ENCODE measurements around the gene PRKCA. TPM values are rescaled to one million over a fixed set of nuclear protein-coding genes. Genes with fewer than 3 reads are reported as not detected.
A peak's percentile ranks its signal among the peaks of the same experiment; 100 is the strongest.

The PRKCA gene
- polyA plus RNA-seq, 2 of the 4 experiments (the other 2 are of a cell fraction), result 28.8 to 65.0 TPM

DNA sequence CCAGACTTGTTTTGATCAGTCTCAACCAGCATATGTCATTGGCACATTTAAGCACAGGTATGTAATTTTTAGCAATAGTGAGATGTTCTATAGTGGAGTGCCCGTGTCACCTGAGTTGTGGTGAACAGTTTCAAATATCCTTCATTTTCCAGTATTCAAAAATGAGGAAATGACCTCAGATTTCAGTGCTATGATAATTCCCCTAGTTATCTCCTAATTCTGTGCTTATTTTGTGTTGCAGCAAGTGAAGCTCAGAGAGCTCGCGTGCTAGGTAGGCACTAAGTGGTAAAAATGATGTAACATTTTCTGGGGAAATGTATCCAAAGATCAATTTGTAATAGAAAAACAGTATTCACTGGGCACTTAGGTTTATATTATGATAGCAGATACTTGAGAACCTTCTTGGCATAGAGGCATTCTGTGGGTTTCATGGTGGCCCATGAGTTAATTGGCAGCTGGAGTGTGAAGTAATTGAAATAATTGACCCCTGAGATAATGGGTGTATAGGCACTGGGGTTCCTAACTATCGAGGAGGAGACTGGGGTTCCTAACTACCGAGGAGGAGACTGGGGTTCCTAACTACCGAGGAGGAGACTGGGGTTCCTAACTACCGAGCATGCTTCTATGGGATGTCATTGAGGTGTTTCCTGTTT lies 159.1 kb downstream of the PRKCA start (continued):
- TF ChIP-seq, protein P1, sequence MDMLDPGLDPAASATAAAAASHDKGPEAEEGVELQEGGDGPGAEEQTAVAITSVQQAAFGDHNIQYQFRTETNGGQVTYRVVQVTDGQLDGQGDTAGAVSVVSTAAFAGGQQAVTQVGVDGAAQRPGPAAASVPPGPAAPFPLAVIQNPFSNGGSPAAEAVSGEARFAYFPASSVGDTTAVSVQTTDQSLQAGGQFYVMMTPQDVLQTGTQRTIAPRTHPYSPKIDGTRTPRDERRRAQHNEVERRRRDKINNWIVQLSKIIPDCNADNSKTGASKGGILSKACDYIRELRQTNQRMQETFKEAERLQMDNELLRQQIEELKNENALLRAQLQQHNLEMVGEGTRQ (IDR thresholded peaks at IDR 0.05), result no peak
- no peak for TF ChIP-seq KDM5A (IDR thresholded peaks at IDR 0.05)
- TF ChIP-seq, protein P2, sequence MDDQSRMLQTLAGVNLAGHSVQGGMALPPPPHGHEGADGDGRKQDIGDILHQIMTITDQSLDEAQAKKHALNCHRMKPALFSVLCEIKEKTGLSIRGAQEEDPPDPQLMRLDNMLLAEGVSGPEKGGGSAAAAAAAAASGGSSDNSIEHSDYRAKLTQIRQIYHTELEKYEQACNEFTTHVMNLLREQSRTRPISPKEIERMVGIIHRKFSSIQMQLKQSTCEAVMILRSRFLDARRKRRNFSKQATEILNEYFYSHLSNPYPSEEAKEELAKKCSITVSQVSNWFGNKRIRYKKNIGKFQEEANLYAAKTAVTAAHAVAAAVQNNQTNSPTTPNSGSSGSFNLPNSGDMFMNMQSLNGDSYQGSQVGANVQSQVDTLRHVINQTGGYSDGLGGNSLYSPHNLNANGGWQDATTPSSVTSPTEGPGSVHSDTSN (IDR thresholded peaks at IDR 0.05), result no peak

DNA sequence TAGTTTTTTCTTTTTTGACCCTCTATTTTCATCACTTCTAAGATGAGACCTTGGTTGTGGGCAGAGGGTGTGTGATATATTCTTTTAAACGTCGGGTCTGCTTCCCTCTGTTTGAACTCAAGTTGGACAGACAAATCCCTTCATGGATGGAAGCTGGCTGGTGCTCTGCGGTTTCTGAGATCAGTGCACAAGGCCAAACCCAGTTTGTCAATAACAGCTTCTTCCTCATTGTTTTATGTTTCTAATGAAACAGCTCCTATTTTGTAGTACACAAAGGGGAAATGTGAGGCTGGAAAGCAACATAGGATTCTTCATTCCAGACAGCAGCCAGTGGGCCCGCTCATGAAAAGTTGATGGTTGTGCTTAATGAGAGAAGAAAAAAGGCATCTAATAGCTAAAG lies 159.6 kb downstream of the PRKCA start:
- WGBS (ENCODE audit: missing lambda C conversion rate), result 77% methylated on average over 4 of the region's 4 CpGs
- DNase-seq (ENCODE audit: low read depth in 1 of 2, low spot score in 1 of 2) (no peak), FAIRE-seq (no peak), ATAC-seq (no peak)
- H3K4me3 ChIP-seq, result no peak overlapping the region
- H3K27ac ChIP-seq, result peak overlapping the region; percentile 84 to 91
- H3K4me2 ChIP-seq, result peak overlapping the region; percentile 52
- CTCF ChIA-PET, result interaction anchor here (0.6 to 2.4 kb wide), 4 partner anchors 8 to 737 kb away, joined by 3 to 7 read pairs (median 4); no protein-coding TSS in a partner anchor
- no peak for TF ChIP-seq CHD2 (IDR thresholded peaks at IDR 0.05; ENCODE audit: low read length, partially characterized antibody)
- TF ChIP-seq TP53 (CRISPR knock-in tag; IDR thresholded peaks at IDR 0.05), result no peak
- TF ChIP-seq, protein P3, sequence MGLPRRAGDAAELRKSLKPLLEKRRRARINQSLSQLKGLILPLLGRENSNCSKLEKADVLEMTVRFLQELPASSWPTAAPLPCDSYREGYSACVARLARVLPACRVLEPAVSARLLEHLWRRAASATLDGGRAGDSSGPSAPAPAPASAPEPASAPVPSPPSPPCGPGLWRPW (IDR thresholded peaks at IDR 0.05), result no peak
- TF ChIP-seq, protein P2 (IDR thresholded peaks at IDR 0.05), result no peak
- no peak for TF ChIP-seq CEBPB (IDR thresholded peaks at IDR 0.05)
- no peak for TF ChIP-seq ZSCAN20 (CRISPR knock-in tag; IDR thresholded peaks at IDR 0.05)
- no peak for TF ChIP-seq KDM5A (IDR thresholded peaks at IDR 0.05)
- no peak for TF ChIP-seq EP300 (IDR thresholded peaks at IDR 0.05)
- no peak for TF ChIP-seq ZC3H11A (IDR thresholded peaks at IDR 0.05)
- no peak for TF ChIP-seq MAZ (IDR thresholded peaks at IDR 0.05; ENCODE audit: borderline replicate concordance, low read depth, low read length)
- no peak for TF ChIP-seq ESRRA (IDR thresholded peaks at IDR 0.05; ENCODE audit: borderline replicate concordance, low read length)
- TF ChIP-seq RNF2 (IDR thresholded peaks at IDR 0.05; ENCODE audit: borderline replicate concordance, low read depth), result no peak
- no peak for TF ChIP-seq POLR2A (IDR thresholded peaks at IDR 0.05; ENCODE audit: low read length)
- POLR2A ChIA-PET, result no interaction called here
- peaks cover 9% of the 10 kb centered on the region; the same call in 1 of the 3 replicates for H3K9me3 ChIP-seq
- H3K4me1 ChIP-seq, result peaks cover 77% of the 10 kb centered on the region

DNA sequence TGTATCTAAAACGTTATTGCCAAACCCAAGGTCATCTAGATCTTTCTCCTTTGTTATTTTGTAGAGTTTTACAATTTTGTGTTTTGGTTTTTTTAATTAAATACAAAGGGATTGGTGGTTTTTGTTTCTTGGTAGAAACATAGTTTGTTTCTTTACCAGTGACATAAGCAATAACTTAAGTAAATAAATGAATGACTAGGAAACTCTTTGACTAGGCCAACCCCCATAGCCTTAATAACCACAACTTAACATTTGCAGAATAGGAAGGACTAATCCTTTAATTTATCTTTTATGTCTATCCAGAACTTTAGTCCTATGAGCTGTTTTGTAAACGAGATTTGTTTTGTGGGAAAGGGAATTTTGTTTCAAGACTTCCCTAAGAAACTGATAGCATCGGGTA lies 162.5 kb downstream of the PRKCA start:
- POLR2A ChIA-PET, result no interaction called here
- WGBS (ENCODE audit: missing lambda C conversion rate), result 79% methylated on average over 3 of the region's 3 CpGs
- peak overlapping the region; percentile 63 for H3K4me2 ChIP-seq
- FAIRE-seq (no peak), ATAC-seq (no peak), DNase-seq (ENCODE audit: low read depth in 1 of 2, low spot score in 1 of 2) (no peak)
- H3K4me1 ChIP-seq, result peaks cover 96% of the 10 kb centered on the region
- H3K9me3 ChIP-seq, result no peaks in the 10 kb centered on the region
- CTCF ChIA-PET, result interaction anchor here (0.7 to 2.1 kb wide), 7 partner anchors 11 to 265 kb away, joined by 3 to 7 read pairs (median 4); no protein-coding TSS in a partner anchor
- TF ChIP-seq POLR2A (IDR thresholded peaks at IDR 0.05; ENCODE audit: low read length), result no peak
- TF ChIP-seq TP53 (CRISPR knock-in tag; IDR thresholded peaks at IDR 0.05), result no peak
- no peak for TF ChIP-seq CEBPB (IDR thresholded peaks at IDR 0.05)
- no peak for TF ChIP-seq SREBF2 (IDR thresholded peaks at IDR 0.05)
- TF ChIP-seq, protein P4, sequence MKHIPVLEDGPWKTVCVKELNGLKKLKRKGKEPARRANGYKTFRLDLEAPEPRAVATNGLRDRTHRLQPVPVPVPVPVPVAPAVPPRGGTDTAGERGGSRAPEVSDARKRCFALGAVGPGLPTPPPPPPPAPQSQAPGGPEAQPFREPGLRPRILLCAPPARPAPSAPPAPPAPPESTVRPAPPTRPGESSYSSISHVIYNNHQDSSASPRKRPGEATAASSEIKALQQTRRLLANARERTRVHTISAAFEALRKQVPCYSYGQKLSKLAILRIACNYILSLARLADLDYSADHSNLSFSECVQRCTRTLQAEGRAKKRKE (CRISPR knock-in tag; IDR thresholded peaks at IDR 0.05; ENCODE audit: low read depth), result no peak
- TF ChIP-seq MAZ (IDR thresholded peaks at IDR 0.05; ENCODE audit: borderline replicate concordance, low read depth, low read length), result no peak
- no peak for TF ChIP-seq NPAS2 (CRISPR knock-in tag; IDR thresholded peaks at IDR 0.05; ENCODE audit: borderline replicate concordance)
- H3K27ac ChIP-seq, result peak overlapping the region; percentile 75 to 91; a peak in 5 of 6 replicates
- no peak overlapping the region for H3K4me3 ChIP-seq
